Fibroblast of villous mesenchyme (primary cell): Measurements from ENCODE around the gene ABTB2. TPM values are rescaled to one million over a fixed set of nuclear protein-coding genes. Genes with fewer than 3 reads are reported as not detected.

Experiments used
- DNase-seq: peaks from one replicate; pipeline ENCODE4 v3.0.0-alpha.2; 2010; ENCODE audit warnings: low read depth
- H3K4me3 ChIP-seq: 2 replicates; pipeline ENCODE4 v1.5.1; 2011; ENCODE audit warnings: low read depth, mild to moderate bottlenecking, low read length
- CTCF ChIP-seq: IDR thresholded peaks from 2 replicates; pipeline ENCODE4 v1.5.1; 2012; ENCODE audit warnings: low read depth, mild to moderate bottlenecking, low read length; ENCODE audit not compliant: insufficient read depth
- total RNA-seq: library from RNA; depleted of rRNA; stranded (reverse); fragments of >200 nt; gene quantifications from 2 replicates; pipeline ENCODE4 v1.2.3, GENCODE V29; 2012

The ABTB2 gene
- total RNA-seq, 1 donor: 3.9 TPM

- TF ChIP-seq CTCF: no peak
- no peak for DNase-seq
Observed at GRCh38 chr11:34132261-34132965, 225.4 kb downstream of the ABTB2 start.

DNA sequence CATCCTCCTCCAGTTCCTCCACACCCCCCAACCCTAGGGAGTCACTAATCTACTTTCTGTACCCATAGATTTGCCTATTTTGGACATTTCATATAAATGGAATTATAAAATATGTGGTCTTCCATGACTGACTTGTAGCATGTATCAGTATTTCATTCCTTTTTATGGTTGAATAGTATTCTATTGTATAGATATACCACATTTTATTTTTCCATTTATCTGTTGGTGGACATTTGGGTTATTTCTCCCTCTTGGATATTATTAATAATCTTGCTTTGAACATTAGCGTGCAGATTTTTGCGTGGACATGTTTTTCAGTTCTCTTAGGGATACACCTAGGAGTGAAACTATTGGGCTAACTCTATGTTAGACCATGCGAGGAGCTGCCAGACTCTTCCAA, 229.0 kb downstream of the ABTB2 start:
- no peak for DNase-seq
- no peak overlapping the region for H3K4me3 ChIP-seq
- TF ChIP-seq CTCF: no peak

More at GRCh38 chr11:34132261-34132965, 225.4 kb downstream of the ABTB2 start:
- H3K4me3 ChIP-seq: no peak overlapping the region

DNA sequence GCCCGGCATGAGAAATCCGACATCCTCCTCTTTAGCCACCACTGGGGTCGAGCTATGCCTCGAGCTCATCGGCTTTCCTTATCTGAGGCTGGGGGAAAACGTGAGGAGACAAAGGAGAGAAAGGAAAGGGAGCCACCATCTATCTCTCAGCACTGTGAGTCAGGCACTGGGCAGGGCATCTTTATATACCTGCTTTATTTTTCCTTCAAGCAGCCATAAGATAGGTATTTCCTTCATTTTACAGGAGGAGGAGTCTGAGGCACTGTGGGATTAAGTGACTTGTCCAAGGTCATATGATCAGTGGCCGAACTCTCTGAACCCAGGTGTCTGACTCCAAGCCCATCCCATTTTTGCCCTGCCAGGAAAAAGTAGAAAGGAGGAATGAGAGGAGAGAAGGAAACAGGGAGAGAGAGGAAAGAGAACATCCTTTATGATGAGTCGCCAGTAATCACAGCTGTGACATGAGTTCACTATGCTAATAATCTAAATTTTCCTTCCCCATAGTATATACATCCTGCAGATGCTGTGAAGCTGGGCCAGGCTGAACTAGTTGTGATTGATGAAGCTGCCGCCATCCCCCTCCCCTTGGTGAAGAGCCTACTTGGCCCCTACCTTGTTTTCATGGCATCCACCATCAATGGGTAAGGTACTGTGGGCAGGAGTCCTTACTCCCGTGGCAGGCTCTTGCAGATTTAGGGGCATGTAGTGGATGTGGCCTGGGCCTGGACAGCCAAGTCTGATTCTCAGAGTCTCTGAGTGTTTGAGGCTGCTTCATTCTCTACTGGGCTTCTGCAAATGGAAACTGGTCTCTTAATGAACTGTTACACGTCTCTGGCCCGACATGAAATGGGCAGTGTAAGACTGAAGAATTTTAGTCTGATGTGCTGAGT, 230.6 kb downstream of the ABTB2 start:
- H3K4me3 ChIP-seq: no peak overlapping the region
- DNase-seq: no peak
- TF ChIP-seq CTCF: no peak

DNA sequence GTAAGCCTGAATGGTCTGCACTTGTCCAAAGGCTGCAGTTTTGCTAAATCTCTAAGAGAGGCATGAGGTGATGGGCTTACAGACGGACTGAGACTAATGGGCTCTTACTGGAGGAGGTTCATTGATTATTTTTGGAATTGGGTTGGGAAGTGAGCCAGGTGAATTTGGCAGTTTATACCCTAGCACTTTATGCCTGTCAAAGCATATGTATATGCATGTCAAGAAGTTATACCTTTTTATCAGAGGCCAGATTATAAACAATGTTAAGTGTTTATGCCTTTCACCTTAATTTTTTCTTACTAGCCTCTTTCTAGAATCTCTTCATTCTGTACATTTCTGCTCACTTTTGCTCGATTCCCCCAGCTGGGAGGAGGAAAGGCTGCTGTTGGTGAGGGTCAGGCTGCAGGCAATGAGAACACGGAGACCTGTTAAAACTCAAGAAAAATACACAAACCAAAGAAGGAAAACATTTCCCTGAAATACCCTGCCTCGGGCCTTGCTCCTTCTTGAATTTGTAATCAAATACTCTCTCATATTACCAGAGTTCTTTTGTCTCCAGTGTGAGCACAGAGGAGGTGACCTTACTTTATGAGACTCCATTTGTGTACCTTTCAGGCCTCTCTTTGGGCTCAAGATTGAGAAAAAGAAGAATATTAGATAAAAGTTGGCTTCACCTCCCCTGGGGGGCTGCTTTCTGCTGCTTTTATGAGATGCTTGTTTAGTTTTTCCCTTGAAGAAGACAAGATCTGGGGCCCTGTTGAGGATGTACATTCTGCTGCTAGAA, 232.7 kb downstream of the ABTB2 start:
- peak; percentile 5 for DNase-seq
- H3K4me3 ChIP-seq: no peak overlapping the region
- no peak for TF ChIP-seq CTCF

DNA sequence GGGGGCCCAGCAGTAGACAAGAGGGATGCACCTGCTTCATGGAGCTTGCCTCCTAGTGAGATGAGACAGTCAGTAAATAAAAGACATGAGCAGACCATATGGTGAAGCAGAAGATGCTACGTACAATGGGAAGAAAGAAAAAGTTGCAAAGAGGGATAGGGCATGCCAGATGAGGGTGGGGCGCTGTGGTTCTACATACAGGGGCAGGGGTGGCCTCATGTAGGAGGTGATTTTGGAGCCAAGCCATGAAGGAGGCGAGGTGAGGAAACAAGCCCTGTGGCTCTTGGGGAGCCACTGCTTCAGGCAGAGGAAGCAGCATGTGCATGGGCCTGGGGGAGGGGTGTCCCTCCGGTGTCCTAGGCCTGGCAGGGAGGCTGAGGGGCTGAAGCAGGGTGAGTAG, 237.2 kb downstream of the ABTB2 start:
- no peak overlapping the region for H3K4me3 ChIP-seq
- no peak for TF ChIP-seq CTCF
- DNase-seq: no peak

GRCh38 chr11:34114471-34114870, 243.3 kb downstream of the ABTB2 start:
- no peak for TF ChIP-seq CTCF

More at GRCh38 chr11:34114471-34114870, 243.3 kb downstream of the ABTB2 start:
- H3K4me3 ChIP-seq: no peak overlapping the region
- DNase-seq: no peak
